Measurements from ENCODE around the gene MAZ. TPM values are rescaled to one million over a fixed set of nuclear protein-coding genes. Genes with fewer than 3 reads are reported as not detected.
"Not testable (repeated sequence)": the region's sequence is repeated elsewhere in the genome, so short reads cannot be mapped to it uniquely, and the experiment has no call there.

Gene MAZ
- total RNA-seq, 4 donors from 2014 or later = 62.1 to 101 (median 84.8) TPM

GRCh38 chr16:29790949-29791844 lies 15.1 kb upstream of the MAZ start:
- intact Hi-C loops (cut with DNase I; ENCODE audit: low total_unique reads) = no loop called here
- TF ChIP-seq POLR2A (IDR thresholded peaks at IDR 0.05) (no peak), CTCF (IDR thresholded peaks at IDR 0.05) (no peak)
- no peak for DNase-seq (ENCODE audit: low spot score in 2 of 2)
- 2 to 3% methylated on average over 28 to 31 of the region's 31 CpGs for WGBS, 2 donors
- H3K4me3 ChIP-seq (ENCODE audit: low read depth, poor library complexity, severe bottlenecking) = peak overlapping the region; percentile 90

- TF ChIP-seq CTCF (IDR thresholded peaks at IDR 0.05) (no peak), POLR2A (IDR thresholded peaks at IDR 0.05) (no peak)
- intact Hi-C loops (cut with DNase I; ENCODE audit: low total_unique reads) = no loop called here
- DNase-seq (ENCODE audit: low spot score in 2 of 2) = no peak
- WGBS, 2 donors = 49 to 54% methylated on average over 9 of the region's 9 CpGs
- H3K4me3 ChIP-seq (ENCODE audit: low read depth, poor library complexity, severe bottlenecking) = no peak overlapping the region
Measured at GRCh38 chr16:29791845-29792807, 14.2 kb upstream of the MAZ start.

GRCh38 chr16:29793153-29793552 lies 13.2 kb upstream of the MAZ start:
- WGBS, 2 donors = 87 to 91% methylated on average over 18 of the region's 18 CpGs
- intact Hi-C loops (cut with DNase I; ENCODE audit: low total_unique reads) = not testable (repeated sequence)

GRCh38 chr16:29794231-29794710 lies 12.1 kb upstream of the MAZ start:
- no peak overlapping the region for H3K4me3 ChIP-seq (ENCODE audit: low read depth, poor library complexity, severe bottlenecking)
- intact Hi-C loops (cut with DNase I; ENCODE audit: low total_unique reads) = no loop called here
- TF ChIP-seq POLR2A (IDR thresholded peaks at IDR 0.05) = no peak
- TF ChIP-seq CTCF (IDR thresholded peaks at IDR 0.05) = no peak
- DNase-seq (ENCODE audit: low spot score in 2 of 2) = no peak
- 97 to 99% methylated on average over 3 of the region's 3 CpGs for WGBS, 2 donors

More at GRCh38 chr16:29793153-29793552, 13.2 kb upstream of the MAZ start:
- DNase-seq (ENCODE audit: low spot score in 2 of 2); H3K4me3 ChIP-seq (ENCODE audit: low read depth, poor library complexity, severe bottlenecking): not testable (repeated sequence)

GRCh38 chr16:29802416-29802935 lies 3.9 kb upstream of the MAZ start:
- 83 to 88% methylated on average over 8 of the region's 8 CpGs for WGBS, 2 donors
- H3K4me3 ChIP-seq (ENCODE audit: low read depth, poor library complexity, severe bottlenecking) = no peak overlapping the region
- intact Hi-C loops (cut with DNase I; ENCODE audit: low total_unique reads) = no loop called here
- no peak for DNase-seq (ENCODE audit: low spot score in 2 of 2)
- TF ChIP-seq POLR2A (IDR thresholded peaks at IDR 0.05) = no peak
- TF ChIP-seq CTCF (IDR thresholded peaks at IDR 0.05) = no peak
